SK-N-SH treated with all-trans-retinoic acid at 6 μM for 48 hours (cell line): ENCODE results near the gene HRK.

Experiments used
- ATAC-seq: fragments of 200-7000 bp; cut with Tn5 transposase; 3 replicates; pipeline ENCODE4 v1.9.1; 2020; ENCODE audit warnings: mild to moderate bottlenecking, moderate library complexity
- ARNTL ChIP-seq: fragments of 450-650 bp; formaldehyde crosslinking; IDR thresholded peaks from 2 replicates; pipeline ENCODE4 v1.5.0; 2020; ENCODE audit warnings: low read depth, mild to moderate bottlenecking, moderate library complexity, borderline replicate concordance
- BACH2 ChIP-seq: fragments of 250-450 bp; sonication (Bioruptor Pico); IDR thresholded peaks from 2 replicates; pipeline ENCODE4 v1.9.0; 2021; ENCODE audit warnings: mild to moderate bottlenecking, borderline replicate concordance
- CREB5 ChIP-seq: fragments of 250-450 bp; sonication (Bioruptor Pico); IDR thresholded peaks from 2 replicates; pipeline ENCODE4 v1.5.1; 2020; ENCODE audit warnings: low read depth, mild to moderate bottlenecking, moderate library complexity
- CSDC2 ChIP-seq: fragments of 250-450 bp; sonication (Bioruptor Pico); IDR thresholded peaks from 2 replicates; pipeline ENCODE4 v1.5.0; 2020; ENCODE audit warnings: mild to moderate bottlenecking, moderate library complexity
- CSRNP3 ChIP-seq: fragments of 250-450 bp; sonication (Bioruptor Pico); IDR thresholded peaks from 2 replicates; pipeline ENCODE4 v1.5.1; 2021; ENCODE audit warnings: mild to moderate bottlenecking, moderate library complexity
- ESRRG ChIP-seq: fragments of 250-450 bp; sonication (Bioruptor Pico); IDR thresholded peaks from 2 replicates; pipeline ENCODE4 v1.6.1; 2021; ENCODE audit warnings: mild to moderate bottlenecking
- GLIS3 ChIP-seq: fragments of 250-450 bp; sonication (Bioruptor Pico); IDR thresholded peaks from 2 replicates; pipeline ENCODE4 v1.5.0; 2020; ENCODE audit warnings: mild to moderate bottlenecking, moderate library complexity
- ISL1 ChIP-seq: fragments of 250-450 bp; sonication (Bioruptor Pico); IDR thresholded peaks from 2 replicates; pipeline ENCODE4 v2.1.2; 2022; ENCODE audit warnings: mild to moderate bottlenecking, moderate library complexity
- OSR1 ChIP-seq: fragments of 250-450 bp; sonication (Bioruptor Pico); IDR thresholded peaks from 2 replicates; pipeline ENCODE4 v1.8.0; 2022; ENCODE audit warnings: moderate library complexity, mild to moderate bottlenecking, inconsistent platforms
- POU6F1 ChIP-seq: fragments of 250-450 bp; sonication (Bioruptor Pico); IDR thresholded peaks from 2 replicates; pipeline ENCODE4 v1.8.0; 2021; ENCODE audit warnings: low read depth, mild to moderate bottlenecking, moderate library complexity, borderline replicate concordance
- PPARA ChIP-seq: fragments of 250-450 bp; sonication (Bioruptor Pico); IDR thresholded peaks from 2 replicates; pipeline ENCODE4 v1.5.0; 2020; ENCODE audit warnings: mild to moderate bottlenecking, borderline replicate concordance
- RARB ChIP-seq: fragments of 250-450 bp; sonication (Bioruptor Pico); IDR thresholded peaks from 2 replicates; pipeline ENCODE4 v1.8.0; 2021; ENCODE audit warnings: mild to moderate bottlenecking, moderate library complexity
- SNAI2 ChIP-seq: fragments of 250-450 bp; sonication (Bioruptor Pico); IDR thresholded peaks from 2 replicates; pipeline ENCODE4 v1.5.0; 2020; ENCODE audit warnings: mild to moderate bottlenecking, moderate library complexity
- TCF4 ChIP-seq: fragments of 250-450 bp; sonication (Bioruptor Pico); IDR thresholded peaks from 2 replicates; pipeline ENCODE4 v1.8.0; 2021; ENCODE audit warnings: mild to moderate bottlenecking, moderate library complexity, borderline replicate concordance
- TOX ChIP-seq: fragments of 250-450 bp; sonication (Bioruptor Pico); IDR thresholded peaks from 2 replicates; pipeline ENCODE4 v1.8.0; 2021; ENCODE audit warnings: mild to moderate bottlenecking, moderate library complexity, borderline replicate concordance
- ZC3H10 ChIP-seq: fragments of 250-450 bp; sonication (Bioruptor Pico); IDR thresholded peaks from 2 replicates; pipeline ENCODE4 v1.5.1; 2021; ENCODE audit warnings: mild to moderate bottlenecking, moderate library complexity
- ZFP3 ChIP-seq: fragments of 250-450 bp; sonication (Bioruptor Pico); IDR thresholded peaks from 2 replicates; pipeline ENCODE4 v1.5.0; 2020; ENCODE audit warnings: mild to moderate bottlenecking, moderate library complexity
- ZFP30 ChIP-seq: fragments of 450-650 bp; formaldehyde crosslinking; IDR thresholded peaks from 2 replicates; pipeline ENCODE4 v1.5.0; 2022; ENCODE audit warnings: mild to moderate bottlenecking, moderate library complexity
- ZNF565 ChIP-seq: fragments of 450-650 bp; formaldehyde crosslinking; conservative IDR thresholded peaks from 2 replicates; pipeline ENCODE4 v1.5.0; 2020; ENCODE audit warnings: low read depth, mild to moderate bottlenecking, moderate library complexity
- ZNF70 ChIP-seq: fragments of 450-650 bp; formaldehyde crosslinking; IDR thresholded peaks from 2 replicates; pipeline ENCODE4 v1.5.0; 2020; ENCODE audit warnings: mild to moderate bottlenecking, moderate library complexity
- ZNF8 ChIP-seq: fragments of 450-650 bp; formaldehyde crosslinking; IDR thresholded peaks from 2 replicates; pipeline ENCODE4 v1.5.0; 2020; ENCODE audit warnings: mild to moderate bottlenecking, moderate library complexity
- TF ChIP-seq, protein P1 (sequence below): fragments of 250-450 bp; sonication (Bioruptor Pico); IDR thresholded peaks from 2 replicates; pipeline ENCODE4 v1.5.0; 2020; ENCODE audit warnings: mild to moderate bottlenecking, moderate library complexity
- TF ChIP-seq, protein P2 (sequence below): fragments of 250-450 bp; sonication (Bioruptor Pico); IDR thresholded peaks from 2 replicates; pipeline ENCODE4 v1.8.0; 2020; ENCODE audit warnings: mild to moderate bottlenecking, moderate library complexity, borderline replicate concordance

The HRK gene

GRCh38 chr12:116879509-116880212, 1.6 kb downstream of the HRK start:
- TF ChIP-seq ESRRG (CRISPR knock-in tag) = no peak
- no peak for TF ChIP-seq ZNF565 (CRISPR knock-in tag)
- no peak for TF ChIP-seq OSR1 (CRISPR knock-in tag)
- no peak for TF ChIP-seq BACH2
- no peak for TF ChIP-seq CREB5 (CRISPR knock-in tag)
- no peak for TF ChIP-seq PPARA
- no peak for TF ChIP-seq ZFP3
- TF ChIP-seq, protein P1, sequence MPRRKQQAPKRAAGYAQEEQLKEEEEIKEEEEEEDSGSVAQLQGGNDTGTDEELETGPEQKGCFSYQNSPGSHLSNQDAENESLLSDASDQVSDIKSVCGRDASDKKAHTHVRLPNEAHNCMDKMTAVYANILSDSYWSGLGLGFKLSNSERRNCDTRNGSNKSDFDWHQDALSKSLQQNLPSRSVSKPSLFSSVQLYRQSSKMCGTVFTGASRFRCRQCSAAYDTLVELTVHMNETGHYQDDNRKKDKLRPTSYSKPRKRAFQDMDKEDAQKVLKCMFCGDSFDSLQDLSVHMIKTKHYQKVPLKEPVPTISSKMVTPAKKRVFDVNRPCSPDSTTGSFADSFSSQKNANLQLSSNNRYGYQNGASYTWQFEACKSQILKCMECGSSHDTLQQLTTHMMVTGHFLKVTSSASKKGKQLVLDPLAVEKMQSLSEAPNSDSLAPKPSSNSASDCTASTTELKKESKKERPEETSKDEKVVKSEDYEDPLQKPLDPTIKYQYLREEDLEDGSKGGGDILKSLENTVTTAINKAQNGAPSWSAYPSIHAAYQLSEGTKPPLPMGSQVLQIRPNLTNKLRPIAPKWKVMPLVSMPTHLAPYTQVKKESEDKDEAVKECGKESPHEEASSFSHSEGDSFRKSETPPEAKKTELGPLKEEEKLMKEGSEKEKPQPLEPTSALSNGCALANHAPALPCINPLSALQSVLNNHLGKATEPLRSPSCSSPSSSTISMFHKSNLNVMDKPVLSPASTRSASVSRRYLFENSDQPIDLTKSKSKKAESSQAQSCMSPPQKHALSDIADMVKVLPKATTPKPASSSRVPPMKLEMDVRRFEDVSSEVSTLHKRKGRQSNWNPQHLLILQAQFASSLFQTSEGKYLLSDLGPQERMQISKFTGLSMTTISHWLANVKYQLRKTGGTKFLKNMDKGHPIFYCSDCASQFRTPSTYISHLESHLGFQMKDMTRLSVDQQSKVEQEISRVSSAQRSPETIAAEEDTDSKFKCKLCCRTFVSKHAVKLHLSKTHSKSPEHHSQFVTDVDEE (CRISPR knock-in tag) = no peak
- TF ChIP-seq CSDC2 (CRISPR knock-in tag) = no peak
- no peak for TF ChIP-seq TOX
- TF ChIP-seq GLIS3 (CRISPR knock-in tag) = no peak
- TF ChIP-seq ARNTL (CRISPR knock-in tag) = no peak
- TF ChIP-seq ZNF8 = no peak
- TF ChIP-seq ISL1 = no peak
- TF ChIP-seq TCF4 (CRISPR knock-in tag) = no peak
- no peak for TF ChIP-seq SNAI2 (CRISPR knock-in tag)
- TF ChIP-seq, all 23 proteins: peak for 0
- ATAC-seq = no peak

GRCh38 chr12:116878567-116879508, 2.4 kb downstream of the HRK start:
- ATAC-seq = peak; percentile 44
- TF ChIP-seq POU6F1 (CRISPR knock-in tag) = no peak
- no peak for TF ChIP-seq CSRNP3
- no peak for TF ChIP-seq ZNF8
- TF ChIP-seq, protein P1 (CRISPR knock-in tag) = no peak
- no peak for TF ChIP-seq ZC3H10 (CRISPR knock-in tag)
- TF ChIP-seq GLIS3 (CRISPR knock-in tag) = no peak
- no peak for TF ChIP-seq ISL1
- TF ChIP-seq OSR1 (CRISPR knock-in tag) = no peak
- TF ChIP-seq PPARA = no peak
- no peak for TF ChIP-seq TOX
- TF ChIP-seq ESRRG (CRISPR knock-in tag) = no peak
- TF ChIP-seq, protein P2, sequence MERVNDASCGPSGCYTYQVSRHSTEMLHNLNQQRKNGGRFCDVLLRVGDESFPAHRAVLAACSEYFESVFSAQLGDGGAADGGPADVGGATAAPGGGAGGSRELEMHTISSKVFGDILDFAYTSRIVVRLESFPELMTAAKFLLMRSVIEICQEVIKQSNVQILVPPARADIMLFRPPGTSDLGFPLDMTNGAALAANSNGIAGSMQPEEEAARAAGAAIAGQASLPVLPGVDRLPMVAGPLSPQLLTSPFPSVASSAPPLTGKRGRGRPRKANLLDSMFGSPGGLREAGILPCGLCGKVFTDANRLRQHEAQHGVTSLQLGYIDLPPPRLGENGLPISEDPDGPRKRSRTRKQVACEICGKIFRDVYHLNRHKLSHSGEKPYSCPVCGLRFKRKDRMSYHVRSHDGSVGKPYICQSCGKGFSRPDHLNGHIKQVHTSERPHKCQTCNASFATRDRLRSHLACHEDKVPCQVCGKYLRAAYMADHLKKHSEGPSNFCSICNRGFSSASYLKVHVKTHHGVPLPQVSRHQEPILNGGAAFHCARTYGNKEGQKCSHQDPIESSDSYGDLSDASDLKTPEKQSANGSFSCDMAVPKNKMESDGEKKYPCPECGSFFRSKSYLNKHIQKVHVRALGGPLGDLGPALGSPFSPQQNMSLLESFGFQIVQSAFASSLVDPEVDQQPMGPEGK (CRISPR knock-in tag) = no peak
- no peak for TF ChIP-seq BACH2
- TF ChIP-seq RARB (CRISPR knock-in tag) = no peak
- TF ChIP-seq ZFP3 = no peak
- TF ChIP-seq CREB5 (CRISPR knock-in tag) = no peak
- no peak for TF ChIP-seq ZFP30
- no peak for TF ChIP-seq ZNF565 (CRISPR knock-in tag)
- TF ChIP-seq ZNF70 (CRISPR knock-in tag) = no peak
